Motor neuron (in vitro differentiated cells): Measurements from ENCODE around the gene SLC6A6. TPM values are rescaled to one million over a fixed set of nuclear protein-coding genes. Genes with fewer than 3 reads are reported as not detected.

Experiments used
- ATAC-seq, 8 experiments: fragments of 200-7000 bp; cut with Tn5 transposase; replicated peaks in 6 of 8; 2 replicates each; pipeline ENCODE4 v1.8.0; 2021; ENCODE audit warnings: mild to moderate bottlenecking in 8 of 8, moderate library complexity in 8 of 8
- H3K27ac ChIP-seq, 2 donors: fragments of 250-450 bp; sonication (Bioruptor Pico); 2 replicates each; pipeline ENCODE4 v1.9.0; 2021; ENCODE audit warnings: antibody characterized with exemption in 2 of 2, mild to moderate bottlenecking in 2 of 2, moderate library complexity in 1 of 2
- H3K4me1 ChIP-seq, 2 donors: fragments of 250-450 bp; sonication (Bioruptor Pico); replicated peaks in 1 of 2; 2 replicates each; pipeline ENCODE4 v1.6.1; 2021; ENCODE audit warnings: antibody characterized with exemption in 2 of 2, mild to moderate bottlenecking in 2 of 2, moderate library complexity in 1 of 2
- H3K4me3 ChIP-seq, 5 donors: fragments of 250-450 bp; sonication (Bioruptor Pico); 2 replicates each; pipeline ENCODE4 v1.9.0; 2021; ENCODE audit warnings: antibody characterized with exemption in 5 of 5, mild to moderate bottlenecking in 5 of 5, moderate library complexity in 4 of 5
- WGBS, 10 experiments: fragments of 450-650 bp; shearing (Covaris generic); methylation state at CpG; one replicate each; pipeline ENCODE4 v1.0.0; 2022; 5-methylcytosine and 5-hydroxymethylcytosine counted together
- in situ Hi-C, 9 experiments: fragments of 400-800 bp; cut with MboI; loops; one replicate each; pipeline ENCODE4 v1.15.0; 2021; ENCODE audit warnings: low sequenced_read_pairs in 9 of 9, low pct_unique_long_range_greater_than_20kb in 2 of 9; ENCODE audit not compliant: unreplicated experiment in 9 of 9
- total RNA-seq, 8 experiments: library from RNA; unstranded; fragments of 300-600 nt; gene quantifications; 2 replicates each; pipeline versions ENCODE4 v1.2.3 to v1.2.4, GENCODE V29; 2022

SLC6A6 gene
- total RNA-seq, 8 experiments from 2014 or later = 5.6 to 53.5 (median 8.3) TPM

DNA sequence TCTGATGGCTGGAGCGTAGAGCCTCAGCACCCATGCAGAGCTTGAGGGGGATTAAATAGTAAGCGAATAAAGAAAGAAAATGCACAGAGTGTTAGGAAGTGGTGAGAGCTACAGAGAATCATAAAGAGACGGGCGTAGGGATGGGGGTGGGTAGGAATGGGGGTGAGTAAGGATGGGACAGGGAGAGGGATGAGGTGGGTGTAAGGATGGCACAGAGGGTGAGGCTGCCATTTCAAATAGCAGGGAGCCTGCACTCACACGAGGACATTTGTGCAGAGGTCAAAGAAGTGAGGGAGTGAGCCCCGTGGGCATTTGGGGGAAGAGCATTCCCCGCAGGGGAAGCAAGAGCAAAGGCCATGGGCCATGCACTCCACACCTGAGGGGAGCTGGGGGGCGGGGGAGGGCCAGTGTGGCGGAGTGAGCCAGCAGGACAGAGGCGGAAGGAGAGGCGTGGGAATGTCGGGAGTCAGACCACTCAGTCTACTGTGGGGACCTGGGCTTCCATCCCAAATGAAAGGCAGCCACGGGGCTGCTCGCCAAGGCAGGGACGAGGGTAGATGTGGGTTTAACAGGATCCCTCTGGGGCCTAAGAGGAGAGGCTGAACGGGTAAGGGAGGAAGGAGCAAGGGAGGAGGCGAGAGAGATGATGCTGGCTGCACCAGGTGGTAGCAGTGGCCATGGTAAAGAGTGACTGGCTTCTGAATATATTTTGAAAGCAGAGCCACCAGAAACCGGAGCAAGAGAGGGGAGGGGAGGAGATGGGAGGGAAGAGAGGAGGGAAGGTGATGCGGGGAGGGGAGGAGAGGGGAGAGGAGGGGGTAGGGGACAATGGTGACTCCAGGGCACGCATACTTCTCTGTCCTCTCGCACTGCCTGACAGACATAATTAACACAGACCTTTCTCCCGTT is 35.2 kb upstream of the SLC6A6 start:
- in situ Hi-C loops = no loop called here
- Histone ChIP-seq H3K27ac (no peak overlapping the region), H3K4me1 (peaks cover 12 to 21% of the 10 kb centered on the region in 2 donors), H3K4me3 (no peak overlapping the region)
- peak in 5 of 8 experiments; percentile 44 to 76 (median 74) for ATAC-seq
- WGBS, 10 experiments = 0 to 80% (median 64%) methylated on average over 1 to 3 of the region's 22 CpGs; no CpG with 5 or more reads in 7 of the 10 experiments

DNA sequence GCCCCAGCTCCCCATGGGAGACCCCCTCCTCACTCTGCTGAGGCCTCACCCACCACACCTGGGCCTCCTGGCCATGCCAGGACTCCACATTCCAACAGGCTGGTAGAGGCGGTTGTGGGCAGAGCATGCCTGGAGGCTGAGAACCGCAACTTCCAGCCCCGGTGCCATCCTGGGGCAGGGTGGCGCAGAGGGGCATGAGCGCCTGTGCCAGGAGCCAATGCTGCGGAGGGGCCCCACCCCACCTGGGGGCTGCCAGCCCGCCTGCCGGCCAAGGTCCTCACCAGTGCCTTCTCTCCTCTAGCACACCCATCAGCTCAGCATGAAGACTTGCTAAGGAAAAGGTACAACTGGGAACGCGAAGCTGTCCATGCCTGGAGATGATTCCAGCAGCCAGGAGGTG is 34.3 kb upstream of the SLC6A6 start:
- peaks cover 14 to 21% of the 10 kb centered on the region in 2 donors for H3K4me1 ChIP-seq
- in situ Hi-C loops = no loop called here
- 10 to 100% (median 80%) methylated on average over 1 to 3 of the region's 10 CpGs; no CpG with 5 or more reads in 5 of the 10 experiments for WGBS, 10 experiments
- H3K4me3 ChIP-seq = no peak overlapping the region
- no peak overlapping the region for H3K27ac ChIP-seq
- ATAC-seq = no peak

DNA sequence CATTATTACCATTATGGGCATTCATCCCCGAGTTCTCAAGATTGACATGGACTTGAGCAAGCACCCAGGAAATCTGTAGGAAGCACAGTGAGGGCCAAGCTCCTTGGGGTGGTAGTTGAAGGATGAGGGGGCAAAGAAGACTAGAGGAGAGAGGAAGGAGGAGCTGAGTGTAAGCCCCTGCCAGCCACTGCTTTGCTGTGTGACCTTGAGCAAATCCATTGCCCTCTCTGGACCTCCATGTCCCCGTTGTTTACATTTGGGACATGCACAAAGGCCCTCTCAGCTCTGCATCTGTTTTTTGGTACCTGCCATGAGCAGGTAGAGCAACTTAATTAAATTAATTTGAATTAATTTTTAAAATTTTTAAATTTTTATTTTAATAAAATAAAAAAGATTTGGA is 33.5 kb upstream of the SLC6A6 start:
- WGBS, 10 experiments = 14 to 100% (median 60%) methylated on average over 1 to 2 of the region's 2 CpGs; no CpG with 5 or more reads in 4 of the 10 experiments
- Histone ChIP-seq H3K27ac (no peak overlapping the region), H3K4me1 (peaks cover 14 to 21% of the 10 kb centered on the region in 2 donors), H3K4me3 (no peak overlapping the region)
- no peak for ATAC-seq
- in situ Hi-C loops = no loop called here

DNA sequence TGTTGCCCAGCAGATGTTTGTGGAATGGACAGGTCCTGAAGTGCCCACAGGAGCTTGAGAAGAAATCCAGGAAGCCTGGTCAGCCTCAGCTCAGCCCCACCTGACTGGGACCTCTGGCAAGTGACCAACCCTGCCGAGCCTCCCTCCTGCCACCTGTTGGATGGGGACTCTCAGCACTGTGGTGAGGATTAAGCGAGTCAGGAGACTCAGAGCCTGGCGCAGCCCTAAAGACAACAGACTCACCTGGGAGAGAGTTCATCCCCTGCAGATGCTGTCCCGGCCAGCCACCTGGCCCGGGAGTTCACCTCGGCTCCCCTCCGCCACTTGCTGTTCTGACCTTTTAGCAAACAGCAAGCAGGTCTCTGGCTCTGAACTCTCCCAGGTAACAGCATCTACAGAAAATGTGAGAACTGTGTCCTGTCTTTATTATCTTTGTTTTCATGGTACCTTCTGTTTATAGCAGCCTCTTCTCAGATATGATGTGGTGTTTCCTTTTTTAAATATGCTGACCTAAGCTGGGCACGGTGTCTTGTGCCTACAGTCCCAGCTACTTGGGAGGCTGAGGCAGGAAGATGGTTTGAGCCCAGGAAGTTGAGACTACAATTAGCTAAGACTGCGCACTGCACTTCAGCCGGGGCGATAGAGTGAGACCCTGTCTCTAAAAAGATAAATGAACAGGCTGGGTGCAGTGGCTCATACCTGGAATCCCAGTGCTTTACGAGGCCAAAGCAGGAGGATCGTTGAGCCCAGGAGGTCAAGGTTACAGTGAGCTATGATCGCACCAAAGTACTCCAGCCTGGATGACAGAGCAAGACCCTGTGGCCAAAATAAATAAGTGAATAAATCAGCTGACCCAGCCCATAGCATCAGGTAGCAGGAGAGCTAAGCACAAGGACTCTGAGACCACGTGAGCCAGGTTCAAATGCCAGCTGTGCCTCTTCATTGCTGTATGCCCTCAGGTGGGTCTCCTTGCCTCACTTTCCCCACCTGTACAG is 32.4 kb upstream of the SLC6A6 start:
- ATAC-seq = peak in 1 of 8 experiments; percentile 47
- Histone ChIP-seq H3K27ac (peak overlapping the region in 1 of 2 donors; percentile 33), H3K4me3 (no peak overlapping the region), H3K4me1 (peaks cover 14 to 27% of the 10 kb centered on the region in 2 donors)
- in situ Hi-C loops = no loop called here
- WGBS, 10 experiments = 71 to 100% (median 84%) methylated on average over 1 to 10 of the region's 15 CpGs

DNA sequence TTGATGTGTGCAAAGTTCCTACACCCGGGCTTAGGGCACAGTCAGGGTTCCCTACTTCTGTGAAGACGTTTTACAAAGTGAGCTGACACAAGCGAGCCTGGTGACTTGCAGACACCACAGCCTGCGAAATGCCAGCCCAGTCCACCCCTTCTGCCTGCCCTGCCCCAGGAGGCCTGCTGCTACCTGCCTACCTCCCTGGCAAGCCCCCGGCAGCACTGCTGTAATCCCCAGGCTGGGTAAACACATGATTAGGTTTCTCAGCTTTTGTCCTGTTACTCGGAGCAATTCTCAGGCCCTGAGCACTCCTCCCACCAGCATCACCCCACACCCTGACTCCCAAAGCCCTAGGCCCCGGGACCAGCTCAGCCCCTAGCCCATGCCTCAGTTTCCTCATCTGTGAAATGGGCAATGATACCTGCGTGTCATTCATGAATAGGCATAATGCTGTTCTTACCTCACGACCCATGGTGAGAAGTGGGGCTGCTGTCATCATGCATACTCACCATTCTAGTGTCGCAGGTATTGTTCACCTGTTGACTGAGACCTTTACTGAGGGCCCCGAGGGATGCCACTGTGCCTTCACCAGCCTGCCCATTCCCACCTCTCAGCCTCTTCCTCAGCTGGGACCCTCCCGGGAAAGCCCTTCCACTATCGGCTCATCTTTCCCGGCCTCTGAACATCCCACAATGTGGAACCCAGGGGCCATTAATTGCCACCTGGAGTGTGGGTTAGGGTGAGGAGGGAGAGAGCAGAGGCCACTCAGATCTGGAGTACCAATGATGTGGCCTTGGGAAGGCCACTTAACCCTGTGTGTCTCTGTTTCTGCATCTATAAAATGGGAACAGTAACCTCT is 31.5 kb upstream of the SLC6A6 start:
- no peak for ATAC-seq
- in situ Hi-C loops = no loop called here
- Histone ChIP-seq H3K4me3 (no peak overlapping the region), H3K4me1 (peaks cover 14 to 27% of the 10 kb centered on the region in 2 donors), H3K27ac (peak overlapping the region in 1 of 2 donors; percentile 33)
- WGBS, 10 experiments = 60 to 100% (median 86%) methylated on average over 1 to 6 of the region's 14 CpGs; no CpG with 5 or more reads in 2 of the 10 experiments

DNA sequence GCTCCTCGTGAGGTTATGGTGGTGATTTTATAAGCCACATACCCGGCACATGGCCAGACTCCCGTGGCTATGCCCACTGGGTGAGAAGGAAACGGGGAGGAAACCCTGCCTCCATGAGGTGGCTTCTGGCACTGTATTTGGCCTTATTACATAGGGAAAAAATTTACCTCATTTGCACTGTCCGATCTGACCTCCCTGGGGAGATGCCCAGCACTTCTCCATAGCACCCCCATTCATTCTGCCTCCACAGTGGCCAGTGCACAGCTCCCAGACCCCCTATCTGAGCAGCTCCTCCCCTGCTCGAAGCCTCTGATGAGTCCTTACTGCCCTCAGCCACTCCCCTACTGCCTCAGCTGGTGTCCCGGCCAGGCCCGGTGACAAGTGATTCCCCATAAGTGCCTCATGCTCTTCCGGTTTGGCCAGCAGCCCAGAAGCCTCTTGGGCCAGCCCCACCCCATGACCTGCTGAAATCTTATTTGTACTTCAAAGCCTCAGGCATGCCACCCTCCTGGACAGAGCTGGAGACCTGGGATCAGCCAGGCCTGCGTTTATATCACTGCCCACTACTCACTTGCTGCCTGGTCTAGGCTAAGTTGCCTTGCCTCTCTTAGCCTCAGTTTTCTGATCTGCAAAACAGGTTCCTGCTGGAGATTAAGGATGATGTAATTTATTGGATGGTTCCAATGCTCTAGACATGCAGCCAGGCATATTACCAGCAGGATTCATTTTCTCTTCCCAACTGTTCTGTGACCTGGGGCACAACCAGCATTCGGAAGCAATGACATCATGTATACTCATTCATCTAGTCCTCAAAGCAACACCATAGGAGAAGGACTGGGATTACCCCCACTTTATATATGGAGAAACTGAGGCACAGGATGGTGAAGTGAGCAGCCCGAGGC is 30.6 kb upstream of the SLC6A6 start:
- H3K27ac ChIP-seq = peak overlapping the region in 1 of 2 donors; percentile 20
- peaks cover 10 to 32% of the 10 kb centered on the region in 2 donors for H3K4me1 ChIP-seq
- 5 to 100% (median 56%) methylated on average over 1 to 10 of the region's 12 CpGs; no CpG with 5 or more reads in 1 of the 10 experiments for WGBS, 10 experiments
- peak; percentile 45 to 91 (median 66) for ATAC-seq
- in situ Hi-C loops = no loop called here
- no peak overlapping the region for H3K4me3 ChIP-seq

DNA sequence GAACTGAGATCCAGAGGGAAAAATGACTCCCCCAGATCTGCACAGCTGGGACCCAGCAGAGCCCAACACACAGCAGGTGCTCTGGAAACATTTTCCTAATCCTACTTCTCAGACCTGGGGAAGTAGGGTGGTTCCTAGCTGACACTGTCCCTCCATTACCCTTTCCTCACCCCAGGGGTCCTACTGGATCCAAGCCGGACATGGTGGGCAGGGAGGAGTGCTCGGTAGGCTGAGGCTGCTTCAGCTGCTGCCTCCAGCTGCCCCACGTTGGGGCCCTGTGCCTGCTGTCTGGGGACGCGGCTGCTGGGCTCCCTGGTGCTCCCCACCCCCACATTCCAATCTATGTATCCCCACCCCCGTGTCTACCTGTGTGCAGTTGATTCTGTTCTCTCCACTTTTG is 29.8 kb upstream of the SLC6A6 start:
- no peak for ATAC-seq
- H3K27ac ChIP-seq = no peak overlapping the region
- H3K4me1 ChIP-seq = peaks cover 4 to 26% of the 10 kb centered on the region in 2 donors
- WGBS, 10 experiments = no CpG with 5 or more reads among the region's 6 CpGs
- in situ Hi-C loops = no loop called here
- no peak overlapping the region for H3K4me3 ChIP-seq

DNA sequence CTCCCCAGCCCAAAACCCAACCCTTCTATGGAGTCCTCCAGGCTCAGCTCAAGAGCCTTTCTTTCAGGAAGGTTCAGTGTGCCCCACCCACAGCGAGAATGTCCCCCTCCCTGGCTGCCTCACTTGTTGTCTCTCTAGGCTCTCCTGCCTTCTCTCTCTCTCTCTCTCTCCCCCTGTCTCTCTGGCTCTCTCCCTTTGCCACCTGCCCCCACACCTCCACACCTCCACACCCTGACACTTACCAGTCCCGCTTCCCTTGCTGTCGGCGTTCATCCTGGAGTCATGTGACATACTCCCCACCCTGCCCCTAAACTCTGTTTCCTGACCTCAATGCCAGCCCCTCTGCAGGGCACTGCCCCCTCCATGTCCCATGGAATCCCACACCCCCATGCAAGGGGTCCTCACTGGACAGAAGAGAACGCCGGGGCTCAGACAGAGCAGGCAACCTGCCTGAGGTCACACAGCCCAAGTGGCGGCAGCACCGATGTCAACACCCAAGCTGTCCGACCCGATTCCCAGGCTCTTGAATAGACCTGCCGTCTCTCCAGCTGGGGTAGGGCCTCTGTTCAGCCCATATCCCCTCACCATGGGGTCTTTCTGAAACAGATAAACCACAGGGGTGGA is 28.5 kb upstream of the SLC6A6 start:
- in situ Hi-C loops = no loop called here
- H3K4me1 ChIP-seq = peaks cover 6 to 29% of the 10 kb centered on the region in 2 donors

DNA sequence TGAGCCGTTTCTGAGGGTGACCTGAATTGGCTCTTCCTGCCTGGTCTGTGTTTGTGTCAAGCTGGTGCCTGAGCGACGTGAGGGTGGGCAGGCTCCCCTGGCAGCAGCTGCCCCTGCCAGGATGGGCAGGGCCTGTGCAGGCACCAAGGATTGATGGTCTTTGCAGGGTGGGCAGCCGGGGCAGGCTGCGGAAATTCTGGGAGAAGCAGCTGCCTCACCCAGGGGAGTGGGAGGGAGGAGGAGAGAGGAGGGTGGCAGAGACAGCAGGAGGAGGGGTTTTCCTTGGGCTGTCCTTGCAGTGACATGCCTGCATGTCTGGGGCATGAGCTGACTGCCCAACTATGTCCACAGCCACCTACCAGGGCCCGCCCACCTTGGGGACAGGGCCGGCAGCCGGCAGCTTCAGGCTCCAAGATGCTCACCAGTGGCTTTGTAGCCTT is 27.9 kb upstream of the SLC6A6 start:
- Histone ChIP-seq H3K27ac (no peak overlapping the region), H3K4me1 (peaks cover 7 to 31% of the 10 kb centered on the region in 2 donors), H3K4me3 (no peak overlapping the region)
- in situ Hi-C loops = no loop called here
- WGBS, 10 experiments = 40 to 60% (median 57%) methylated on average over 1 to 3 of the region's 8 CpGs; no CpG with 5 or more reads in 7 of the 10 experiments
- peak in 5 of 8 experiments; percentile 76 to 88 (median 80) for ATAC-seq

More for the DNA sequence above, 28.5 kb upstream of the SLC6A6 start:
- Histone ChIP-seq H3K4me3 (no peak overlapping the region), H3K27ac (no peak overlapping the region)
- no peak for ATAC-seq
- 78 to 100% (median 82%) methylated on average over 2 to 6 of the region's 11 CpGs; no CpG with 5 or more reads in 7 of the 10 experiments for WGBS, 10 experiments

DNA sequence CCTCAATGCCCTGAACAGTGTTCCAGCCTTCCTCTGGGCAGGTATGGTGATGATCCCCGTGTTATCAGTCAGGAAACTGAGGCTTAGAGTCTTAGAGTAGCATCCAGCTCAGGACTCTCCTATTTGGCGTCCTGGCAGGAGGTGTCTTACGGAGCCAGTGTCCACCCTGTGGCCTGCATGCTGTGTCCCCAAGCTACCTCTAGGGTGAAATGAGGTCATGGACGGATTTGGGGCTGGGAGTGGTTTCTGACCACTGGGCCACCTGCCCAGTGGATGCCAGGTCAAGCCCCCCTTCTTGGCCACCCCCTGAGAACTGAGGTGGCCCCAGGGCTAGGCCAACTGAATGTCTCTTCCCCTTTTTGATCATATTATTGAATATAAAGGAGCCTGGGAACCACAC is 27.2 kb upstream of the SLC6A6 start:
- Histone ChIP-seq H3K4me1 (peaks cover 7 to 31% of the 10 kb centered on the region in 2 donors), H3K4me3 (no peak overlapping the region), H3K27ac (no peak overlapping the region)
- ATAC-seq = no peak
- in situ Hi-C loops = no loop called here
- WGBS, 10 experiments = 28 to 100% (median 71%) methylated on average over 1 to 3 of the region's 4 CpGs; no CpG with 5 or more reads in 3 of the 10 experiments
